HG02678 (cell line): ENCODE results near the gene MARCHF9.

Source experiments
- ATAC-seq: cut with Tn5 transposase; IDR thresholded peaks from one replicate; pipeline ENCODE4 v1.9.1; 2021; ENCODE audit warnings: mild to moderate bottlenecking, moderate library complexity; ENCODE audit not compliant: unreplicated experiment

The MARCHF9 gene

DNA sequence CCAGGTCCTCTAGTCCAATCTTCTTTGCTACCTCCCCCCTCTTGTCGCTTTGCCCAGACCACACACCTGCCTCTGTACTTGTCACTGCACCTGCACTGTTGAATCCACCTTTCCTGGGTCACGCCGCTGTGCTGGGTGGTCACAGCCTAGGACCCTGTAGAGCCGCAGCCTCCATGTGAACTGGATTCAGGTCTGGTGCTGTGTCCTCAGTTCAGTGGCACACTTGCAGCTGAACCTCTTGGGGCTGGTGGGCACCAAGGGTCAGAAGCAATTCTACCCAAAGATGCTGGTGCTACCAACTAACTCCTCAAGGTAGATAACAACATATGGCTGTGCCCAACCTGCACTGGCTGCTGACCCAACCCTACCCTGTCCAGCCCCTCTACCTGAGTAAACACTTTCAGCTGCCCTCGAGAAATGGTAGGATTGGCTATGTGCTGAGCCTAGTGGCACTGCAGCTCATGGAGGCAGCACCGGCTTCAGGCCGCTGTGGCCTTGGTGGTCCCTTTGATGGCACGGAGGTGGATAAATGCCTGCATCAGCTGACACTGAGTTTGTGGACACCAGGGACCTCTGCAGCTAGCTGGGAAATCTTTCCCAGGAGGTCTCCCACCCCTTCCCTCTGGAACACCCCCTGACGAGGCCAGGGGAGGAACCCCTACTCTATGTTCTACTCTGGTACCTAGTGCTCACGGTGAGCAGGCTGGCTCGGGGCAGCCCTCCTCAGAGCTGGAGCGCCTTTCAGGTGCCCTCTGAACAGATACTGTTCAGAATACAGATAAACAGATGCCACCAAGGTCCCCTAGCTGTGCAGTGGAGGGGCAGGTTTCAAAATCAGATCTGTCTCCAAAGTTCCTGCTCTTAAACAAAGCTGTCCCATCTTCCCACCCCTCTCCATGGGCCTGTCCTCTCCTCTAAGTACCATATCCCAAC lies 30.6 kb upstream of the MARCHF9 start:
- no peak for ATAC-seq

DNA sequence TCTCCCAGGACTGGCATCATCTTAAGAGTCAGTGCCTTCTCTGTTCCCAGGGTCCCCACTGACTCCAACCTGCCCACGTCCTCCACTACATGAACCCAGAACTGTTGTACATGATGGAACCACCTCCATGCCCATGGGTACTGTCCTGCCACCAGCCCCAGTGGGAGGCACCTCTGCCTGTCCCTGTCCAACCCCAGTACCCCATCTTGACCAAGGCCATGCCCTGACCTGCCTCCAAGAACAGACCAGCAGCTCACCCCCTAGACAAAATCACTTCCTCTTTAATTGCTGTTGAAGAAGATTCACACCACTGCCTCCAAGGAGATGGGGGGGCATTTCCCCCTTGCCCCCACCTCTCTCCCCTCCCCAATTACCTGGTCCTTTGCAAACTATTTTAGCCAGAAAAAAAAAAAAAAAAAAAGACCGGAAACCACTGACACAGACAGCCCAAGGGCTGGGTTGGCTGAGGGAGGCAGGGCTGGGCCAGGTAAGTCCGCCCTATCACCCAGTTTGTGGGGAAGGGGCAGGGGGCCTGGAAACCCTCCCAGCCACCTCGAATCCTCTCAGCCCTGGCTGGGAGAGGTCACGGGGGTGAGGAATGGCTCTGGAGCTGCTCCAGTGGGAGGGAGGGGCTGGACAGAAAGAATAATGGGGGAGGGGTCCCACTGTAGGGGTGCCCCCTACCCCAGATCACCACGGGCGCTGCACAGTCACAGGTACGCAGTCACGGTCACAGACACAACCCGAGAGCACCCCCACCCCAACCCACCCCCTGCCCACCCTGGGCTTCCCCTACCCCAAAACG lies 29.8 kb upstream of the MARCHF9 start:
- ATAC-seq: no peak

DNA sequence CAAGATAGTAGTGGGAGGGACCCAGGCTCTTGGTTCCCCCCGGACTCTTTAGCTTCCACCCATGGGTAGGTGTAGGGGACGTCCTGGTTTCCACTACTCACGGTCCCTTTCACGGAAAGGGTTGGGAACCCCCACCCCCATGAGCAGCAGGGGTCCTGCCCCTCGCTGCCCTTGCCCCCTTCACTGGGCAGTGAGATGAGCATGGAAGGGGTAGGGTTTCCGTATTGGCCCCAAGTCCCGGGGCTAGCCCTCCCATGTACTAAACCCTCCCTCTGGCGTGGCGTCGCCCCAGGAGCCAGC lies 29.1 kb upstream of the MARCHF9 start:
- ATAC-seq: no peak

DNA sequence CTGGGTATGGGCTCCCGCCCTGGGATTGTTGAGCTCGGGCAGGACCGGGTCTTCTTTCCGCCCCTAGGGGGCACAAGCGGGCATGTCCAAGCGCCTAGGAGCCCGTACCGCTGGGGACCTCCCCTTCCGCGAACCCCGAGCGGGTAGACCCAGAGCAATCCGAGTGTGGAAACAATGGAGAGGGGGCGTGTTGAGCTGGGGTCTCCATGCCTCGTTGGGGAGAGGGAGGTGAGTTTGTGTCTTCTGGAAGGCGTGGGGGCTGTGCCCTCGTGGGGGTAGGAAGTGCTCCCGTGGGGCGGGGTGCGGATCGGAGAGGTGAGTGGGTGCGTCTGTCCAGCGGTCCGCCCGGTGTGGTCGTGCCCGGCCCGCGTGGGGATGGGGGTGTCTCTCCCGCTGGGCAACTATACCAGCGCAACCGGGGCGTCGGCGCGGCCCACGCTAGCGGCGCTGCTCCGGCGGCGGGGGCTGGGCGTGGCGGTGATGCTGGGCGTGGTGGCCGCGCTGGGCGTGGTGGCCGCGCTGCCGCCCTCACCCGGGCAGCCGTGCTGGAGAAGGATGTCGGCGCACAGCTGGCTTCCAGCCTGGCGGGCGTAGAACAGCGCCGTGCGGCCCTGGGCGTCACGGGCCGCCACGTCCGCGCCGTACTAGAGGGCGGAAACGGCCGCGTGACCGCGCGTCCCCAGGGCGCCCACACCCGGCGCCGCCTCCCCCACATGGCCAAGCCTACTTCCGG lies 28.6 kb upstream of the MARCHF9 start:
- no peak for ATAC-seq

DNA sequence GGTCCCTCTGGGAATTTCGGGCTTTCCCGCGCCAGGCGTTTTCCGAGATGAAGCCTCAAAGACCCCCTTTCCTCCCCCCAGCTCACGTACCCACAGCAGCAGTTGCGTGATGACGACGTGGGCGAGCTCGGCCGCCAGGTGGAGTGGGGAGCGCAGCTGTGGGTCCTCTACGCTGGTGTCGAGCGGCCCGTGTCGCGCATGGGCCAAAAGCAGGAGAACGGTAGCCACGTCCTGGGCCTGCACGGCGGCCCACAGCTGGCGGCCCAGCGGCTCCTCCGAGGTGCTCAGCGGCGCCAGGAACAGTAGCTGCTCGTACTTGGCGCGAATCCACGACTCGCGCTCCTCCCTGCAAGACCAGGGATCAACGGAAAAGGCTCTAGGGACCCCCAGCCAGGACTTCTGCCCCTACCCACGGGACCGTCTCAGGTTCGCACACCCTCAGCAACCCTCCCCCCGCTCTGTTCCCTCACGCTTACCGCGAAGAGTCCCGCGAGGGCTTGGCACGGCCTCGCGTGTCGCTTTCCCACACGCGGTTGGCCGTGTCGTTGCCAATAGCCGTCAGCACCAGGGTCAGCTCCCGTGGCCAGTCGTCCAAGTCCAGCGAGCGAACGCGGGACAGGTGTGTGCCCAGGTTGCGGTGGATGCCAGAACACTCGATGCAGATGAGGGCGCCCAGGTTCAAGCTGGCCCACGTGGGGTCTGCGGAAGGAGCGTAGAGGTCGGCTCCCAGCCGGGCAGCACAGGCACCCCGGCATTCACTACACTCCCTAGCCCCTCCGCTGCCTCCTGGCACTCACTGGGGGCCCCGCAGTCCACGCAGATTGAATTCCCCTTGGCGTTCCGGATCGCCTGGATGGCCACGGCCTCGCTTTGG lies 27.8 kb upstream of the MARCHF9 start:
- no peak for ATAC-seq

DNA sequence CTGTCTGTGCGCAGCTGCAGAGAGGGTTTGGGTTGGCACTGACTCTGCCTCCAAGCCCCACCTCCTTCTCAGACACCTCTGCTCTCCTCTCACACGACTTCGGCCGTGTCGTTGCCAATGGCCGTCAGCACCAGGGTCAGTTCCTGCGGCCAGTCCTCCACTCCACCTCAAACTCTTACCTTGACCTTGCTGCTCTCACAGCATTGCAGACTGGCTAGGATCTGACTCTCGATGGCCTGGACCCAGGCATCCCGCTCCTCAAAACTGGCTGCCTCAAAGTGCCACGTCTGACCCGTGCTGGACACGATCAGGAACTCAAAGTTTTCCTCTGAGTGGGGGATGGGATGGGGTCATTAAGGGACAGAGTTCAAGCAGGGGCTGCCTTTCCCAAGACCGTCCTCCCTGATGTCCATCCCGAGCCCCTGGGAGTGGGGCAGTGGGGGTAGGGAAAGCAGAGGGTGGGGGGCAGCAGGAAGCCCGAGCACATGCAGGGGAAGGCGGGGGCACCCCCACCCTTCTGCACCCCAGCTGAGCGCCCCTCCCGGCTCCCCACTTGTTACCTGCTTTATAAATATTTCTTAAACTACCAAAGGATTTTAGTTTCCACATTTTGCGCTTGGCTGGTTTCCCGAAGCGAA lies 27.0 kb upstream of the MARCHF9 start:
- no peak for ATAC-seq

DNA sequence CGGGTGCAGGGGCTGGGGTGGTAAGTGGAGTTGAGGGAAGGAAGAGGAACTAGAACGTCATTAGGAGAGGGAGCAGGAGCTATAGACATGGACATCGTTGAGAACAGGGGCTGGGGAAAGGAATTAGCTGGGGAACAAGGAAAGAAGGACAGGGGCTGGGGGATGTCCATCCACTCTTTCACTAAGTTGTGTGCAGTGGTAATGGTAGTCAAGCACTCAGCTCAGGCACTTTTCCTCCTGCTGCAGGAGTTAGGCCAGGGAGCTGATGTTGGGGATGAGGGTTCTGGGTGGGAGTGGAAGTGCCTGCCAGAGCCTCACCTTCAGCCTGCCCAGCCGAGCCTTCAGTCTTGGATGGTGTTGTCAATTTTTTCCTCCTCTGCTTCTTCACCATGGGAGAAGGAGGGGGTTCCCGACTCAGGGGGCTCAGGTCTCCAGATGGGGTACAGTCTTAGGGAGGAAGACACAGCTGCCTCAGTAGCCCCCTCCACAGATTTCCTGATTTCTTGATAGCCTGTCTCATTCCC lies 25.5 kb upstream of the MARCHF9 start:
- ATAC-seq: no peak

DNA sequence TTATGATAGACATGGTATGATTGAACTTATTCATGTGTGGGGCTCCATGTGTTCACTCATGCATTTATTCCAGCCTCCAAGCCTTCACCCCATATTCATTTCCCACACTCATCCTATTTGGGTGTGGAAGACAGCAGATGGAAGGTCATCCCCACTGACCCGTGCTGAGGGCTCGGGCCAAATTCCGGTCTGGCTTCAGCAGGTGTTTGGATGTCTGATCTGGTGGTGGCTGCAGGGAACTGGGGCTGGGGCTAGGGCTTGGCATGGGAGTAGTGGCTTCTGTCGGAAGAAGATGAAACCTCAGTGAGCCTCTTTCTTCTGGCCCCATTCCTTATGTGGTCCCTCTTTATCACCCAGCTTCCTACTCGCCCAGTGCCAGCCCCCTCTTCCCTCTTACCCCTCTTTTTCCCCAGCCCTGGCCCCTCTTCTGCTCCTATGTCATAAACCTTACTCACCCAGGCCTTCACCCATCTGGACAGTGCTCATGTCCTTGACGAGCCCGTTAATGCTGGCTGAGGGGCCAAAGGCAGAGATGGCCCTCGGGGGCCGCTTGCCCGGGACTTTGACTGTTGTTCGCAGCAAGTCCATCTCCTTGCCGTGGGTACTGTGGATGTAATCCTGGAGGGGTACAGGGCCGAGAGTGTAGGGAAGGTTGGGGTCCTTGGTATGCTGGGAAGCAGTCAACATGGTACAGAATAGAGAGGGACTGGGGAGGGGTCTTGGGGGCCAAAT lies 24.4 kb upstream of the MARCHF9 start:
- no peak for ATAC-seq

DNA sequence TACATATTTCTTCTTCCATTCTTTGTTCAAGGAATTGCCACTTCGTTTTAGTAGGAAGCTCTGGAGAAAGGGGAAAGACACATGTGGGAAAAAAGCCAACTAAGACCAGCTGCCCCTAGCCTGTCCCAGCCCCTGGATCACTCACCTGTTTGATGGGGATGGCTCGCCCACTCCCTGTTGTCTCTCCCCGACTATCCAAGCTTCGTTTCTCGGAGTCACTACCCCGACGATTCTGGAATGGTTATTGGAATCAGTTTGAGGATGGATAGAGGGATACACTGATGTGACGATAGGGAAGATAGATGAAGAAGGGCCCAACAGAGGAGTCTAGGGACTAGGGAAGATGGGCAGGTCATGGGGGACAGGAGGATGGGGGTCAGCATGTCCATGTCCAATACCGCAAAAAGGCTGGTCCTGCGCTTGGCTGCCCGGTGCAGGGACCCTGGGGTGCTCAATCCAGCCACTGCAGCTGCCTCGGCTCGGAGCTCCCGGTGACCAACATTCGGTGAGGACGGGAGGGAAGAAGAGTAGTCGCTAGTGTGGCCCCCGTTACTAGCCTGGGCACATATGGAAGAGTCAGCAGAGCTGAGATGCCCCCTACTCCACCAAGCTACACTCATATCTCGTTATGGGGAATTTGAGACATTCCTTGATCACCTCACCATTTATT lies 23.4 kb upstream of the MARCHF9 start:
- no peak for ATAC-seq

DNA sequence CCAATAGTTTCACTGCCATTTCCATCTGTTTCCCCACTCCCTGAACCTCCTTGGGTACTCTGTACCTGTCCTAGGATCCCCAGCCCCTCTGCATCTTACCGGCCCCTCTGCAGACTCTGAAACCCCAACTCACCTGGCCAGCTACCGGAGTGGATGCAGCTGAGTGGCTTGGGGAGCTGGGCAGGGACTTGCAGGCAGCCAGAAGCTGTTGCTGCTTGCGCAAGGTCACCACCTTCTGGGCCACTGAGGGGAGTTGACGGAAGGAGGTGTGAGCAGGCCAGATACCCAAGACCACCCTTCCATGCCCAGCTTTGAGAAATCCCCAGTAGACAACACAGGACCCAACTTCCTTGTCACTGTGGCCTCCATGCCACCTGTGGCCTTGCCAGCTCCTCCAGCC lies 22.6 kb upstream of the MARCHF9 start:
- ATAC-seq: no peak

DNA sequence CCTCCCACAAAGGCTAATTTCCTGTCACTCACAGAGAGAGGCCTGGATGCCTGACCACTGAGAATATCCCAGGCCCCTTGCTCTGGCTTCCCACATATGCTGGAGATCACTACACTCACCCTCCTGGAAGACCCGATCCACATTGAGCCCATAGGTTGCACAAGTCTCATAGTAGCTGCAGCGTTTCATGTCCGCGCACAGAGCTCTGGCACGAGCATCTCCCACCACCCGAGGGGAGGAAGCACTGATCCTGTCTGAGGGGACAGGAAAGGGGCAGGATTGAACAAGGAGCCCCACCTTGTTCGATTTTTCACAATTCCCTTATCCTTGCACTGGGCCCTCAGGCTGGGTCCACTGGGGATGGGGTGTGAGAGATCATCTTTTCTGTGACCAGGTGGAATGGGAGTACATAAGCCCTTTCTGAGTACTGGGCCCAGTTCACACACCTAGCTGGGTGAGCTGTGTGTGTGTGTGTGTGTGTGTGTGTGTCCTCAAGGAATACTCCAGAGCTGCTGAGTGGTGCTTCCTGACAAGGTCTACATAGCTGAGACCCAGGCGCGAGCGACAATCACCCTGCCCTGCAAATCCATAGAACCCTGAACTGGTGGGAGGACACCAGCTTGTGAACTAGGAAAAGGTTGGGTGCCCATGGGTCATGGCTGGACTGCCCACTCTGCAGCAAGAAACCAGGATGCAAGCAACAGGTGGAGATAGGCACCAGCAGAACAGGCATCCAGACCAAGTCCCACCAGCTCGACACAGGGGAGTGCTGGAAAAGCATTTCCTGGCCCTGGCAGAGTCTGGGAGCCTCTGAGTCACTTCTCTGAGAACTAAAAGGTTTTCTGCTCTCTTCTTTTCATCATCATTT lies 21.9 kb upstream of the MARCHF9 start:
- ATAC-seq: no peak

DNA sequence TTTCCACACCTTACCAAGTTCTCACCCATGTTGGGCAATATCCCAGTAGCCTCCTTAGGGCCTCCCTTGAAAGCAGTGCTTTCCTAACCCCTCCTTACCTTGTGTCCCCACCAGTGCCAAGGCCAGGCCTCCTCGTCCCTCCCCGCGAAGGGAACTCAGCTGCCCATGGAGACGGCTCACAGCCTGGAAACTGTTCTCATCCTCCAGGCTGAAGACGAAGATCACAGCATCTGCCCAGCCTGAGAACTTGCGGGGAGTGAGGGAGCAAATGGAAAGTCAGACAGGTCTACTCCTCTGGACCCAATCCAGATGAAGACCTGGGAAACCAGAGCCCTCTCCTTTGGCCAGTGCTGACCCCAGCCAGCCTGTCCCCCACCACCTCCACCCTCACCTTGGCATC lies 21.0 kb upstream of the MARCHF9 start:
- ATAC-seq: no peak

DNA sequence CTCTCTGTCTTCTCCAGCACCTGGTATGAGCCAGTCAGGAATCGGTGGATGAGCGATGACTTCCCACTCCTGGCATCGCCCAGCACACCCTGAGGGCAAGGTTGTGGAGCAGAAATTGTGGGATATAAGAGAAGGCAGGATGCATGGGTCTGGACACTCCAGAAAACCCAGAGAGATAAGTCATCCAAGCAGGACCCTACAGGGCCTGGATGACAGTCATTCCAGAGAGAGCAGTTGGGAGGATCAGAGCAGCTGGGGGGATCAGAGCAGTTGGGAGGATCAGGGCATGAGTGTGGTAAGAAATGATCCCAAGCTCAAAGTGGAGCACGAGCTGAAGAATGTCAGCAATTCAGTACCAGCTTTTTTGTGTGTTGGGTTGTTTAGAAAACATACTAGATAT lies 20.3 kb upstream of the MARCHF9 start:
- no peak for ATAC-seq

DNA sequence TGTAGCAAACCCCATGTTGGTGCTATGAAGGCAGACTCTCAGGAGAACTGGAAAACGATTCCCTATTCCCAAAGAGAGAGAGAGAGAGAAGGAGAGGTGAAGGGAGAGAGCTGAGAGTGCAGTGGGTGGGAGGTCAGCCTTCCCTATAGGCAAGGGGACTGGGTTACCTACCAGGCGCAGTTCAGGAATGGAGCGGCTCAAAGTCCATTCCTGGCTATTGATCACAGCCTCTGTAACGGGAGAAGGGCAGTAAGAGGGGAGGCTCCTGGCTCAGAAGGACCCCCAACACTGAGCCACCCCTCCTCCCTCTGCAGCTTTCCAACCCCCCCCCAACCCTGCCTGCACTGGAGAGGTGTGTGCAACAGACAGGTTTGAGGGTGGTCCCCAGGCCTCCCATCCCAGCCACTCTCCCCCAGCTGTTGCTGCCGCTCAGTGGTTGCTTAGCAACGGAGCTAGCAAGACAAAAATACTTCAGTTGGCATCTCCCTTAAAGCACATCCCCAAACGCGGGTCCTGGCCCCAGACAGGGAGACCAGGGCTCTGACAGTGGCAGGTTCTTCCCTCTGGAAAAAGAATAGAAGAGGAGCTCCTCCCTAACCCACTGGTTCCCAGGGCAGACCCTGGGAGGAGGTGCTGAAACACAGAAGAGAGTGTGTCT lies 19.6 kb upstream of the MARCHF9 start:
- no peak for ATAC-seq

DNA sequence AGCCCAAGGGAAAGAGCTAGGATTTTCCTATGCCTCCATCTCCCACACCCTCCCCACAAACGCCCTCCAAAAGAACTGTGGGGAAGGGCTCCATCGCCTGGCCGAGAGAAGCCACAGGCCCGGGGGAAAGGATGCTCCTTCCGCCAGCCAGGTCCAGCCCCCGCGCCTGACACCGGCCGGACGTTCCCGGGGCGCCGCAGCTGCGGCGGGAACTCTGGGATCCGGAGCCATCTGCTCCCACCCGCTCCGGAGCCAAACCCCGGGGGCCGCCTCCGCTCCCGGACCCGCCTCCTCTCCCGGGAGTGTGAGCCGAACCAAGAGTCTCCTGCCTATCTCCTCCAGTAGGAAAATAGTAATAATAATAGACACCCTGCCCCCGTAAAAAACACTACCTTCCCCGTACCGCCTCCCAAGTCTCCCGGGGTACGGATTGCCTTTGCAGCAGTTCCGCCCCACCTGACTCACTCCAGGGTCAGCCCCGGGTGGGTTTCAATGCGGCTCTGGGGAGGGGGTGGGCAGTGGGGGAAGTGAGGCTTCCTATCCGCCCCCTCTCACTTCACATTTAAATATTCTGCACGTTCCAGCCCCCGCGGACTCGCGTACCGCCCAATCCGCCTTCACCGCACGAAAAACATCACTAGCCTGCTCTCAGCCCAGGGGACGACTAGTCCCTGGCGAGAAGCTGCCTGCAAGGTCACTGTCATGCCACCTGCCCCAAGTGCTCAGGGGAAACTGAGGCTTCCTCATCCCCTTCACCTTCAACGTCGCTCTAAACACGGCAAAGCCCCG lies 18.8 kb upstream of the MARCHF9 start:
- ATAC-seq: no peak

DNA sequence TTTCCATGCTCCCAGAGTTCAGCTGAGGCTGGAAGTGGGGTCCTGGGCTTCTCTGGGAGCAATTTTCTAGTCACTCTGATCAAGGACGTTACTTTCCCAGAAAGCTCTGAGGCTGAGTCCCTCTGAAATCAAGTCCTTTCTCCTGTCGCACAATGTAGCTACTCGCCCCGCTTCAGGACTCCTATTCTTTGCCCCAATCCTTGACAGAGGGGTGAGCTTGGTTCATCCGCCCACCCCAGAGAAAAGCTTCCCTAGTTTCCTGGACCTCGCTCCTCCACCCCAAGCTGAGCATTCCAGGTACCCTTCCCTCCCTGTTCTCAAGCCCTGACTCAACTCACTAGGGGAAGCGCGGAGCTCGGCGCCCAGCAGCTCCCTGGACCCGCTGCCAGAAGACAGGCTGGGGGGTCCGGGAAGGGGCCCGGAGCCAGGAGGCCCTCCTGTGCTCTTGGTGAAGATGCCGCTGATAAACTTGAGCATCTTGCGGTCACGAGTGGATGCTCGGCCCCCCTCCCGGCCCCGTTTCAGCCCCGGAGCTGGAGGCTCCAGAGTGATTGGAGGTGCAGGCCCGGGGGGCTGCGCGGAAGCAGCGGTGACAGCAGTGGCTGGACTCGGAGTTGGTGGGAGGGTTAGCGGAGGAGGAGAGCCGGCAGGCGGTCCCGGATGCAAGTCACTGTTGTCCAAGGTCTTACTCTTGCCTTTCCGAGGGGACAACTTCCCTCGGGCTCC lies 18.0 kb upstream of the MARCHF9 start:
- no peak for ATAC-seq
